ENCODE data around the gene MYO3B.

Gene MYO3B

DNA sequence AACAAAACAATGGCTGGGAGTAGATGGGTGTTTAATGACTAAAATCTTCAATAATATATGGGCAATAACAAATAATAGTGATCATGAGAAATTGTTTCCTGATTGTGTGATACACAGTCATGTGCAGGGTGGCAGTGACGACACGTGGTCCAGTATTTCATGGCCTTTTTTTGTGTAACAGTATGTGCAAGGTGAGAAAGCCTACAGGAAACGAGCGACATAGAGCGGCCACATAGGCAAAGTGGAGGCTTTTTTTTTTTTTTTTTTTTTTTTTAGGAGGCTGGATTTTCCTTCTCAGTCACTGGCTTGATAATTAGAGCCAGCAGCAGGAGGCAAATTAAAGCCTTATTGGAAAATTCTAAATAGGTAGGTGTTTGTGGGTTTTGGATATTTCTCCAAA lies 123.7 kb downstream of the MYO3B start:
- ChIA-PET CTCF (no interaction called here), POLR2A (ENCODE audit: low non-redundant PET) (no interaction called here)
- DNase-seq (ENCODE audit: low spot score) = no peak

GRCh38 chr2:170305711-170306110 lies 127.8 kb downstream of the MYO3B start:
- no peak for DNase-seq (ENCODE audit: low spot score)
- no peak overlapping the region for H3K27ac ChIP-seq
- ChIA-PET CTCF (interaction anchor here (1.0 kb wide), 1 partner anchor 56 kb away, joined by 3 read pairs; no protein-coding TSS in a partner anchor), POLR2A (ENCODE audit: low non-redundant PET) (no interaction called here)
- TF ChIP-seq, protein P1, sequence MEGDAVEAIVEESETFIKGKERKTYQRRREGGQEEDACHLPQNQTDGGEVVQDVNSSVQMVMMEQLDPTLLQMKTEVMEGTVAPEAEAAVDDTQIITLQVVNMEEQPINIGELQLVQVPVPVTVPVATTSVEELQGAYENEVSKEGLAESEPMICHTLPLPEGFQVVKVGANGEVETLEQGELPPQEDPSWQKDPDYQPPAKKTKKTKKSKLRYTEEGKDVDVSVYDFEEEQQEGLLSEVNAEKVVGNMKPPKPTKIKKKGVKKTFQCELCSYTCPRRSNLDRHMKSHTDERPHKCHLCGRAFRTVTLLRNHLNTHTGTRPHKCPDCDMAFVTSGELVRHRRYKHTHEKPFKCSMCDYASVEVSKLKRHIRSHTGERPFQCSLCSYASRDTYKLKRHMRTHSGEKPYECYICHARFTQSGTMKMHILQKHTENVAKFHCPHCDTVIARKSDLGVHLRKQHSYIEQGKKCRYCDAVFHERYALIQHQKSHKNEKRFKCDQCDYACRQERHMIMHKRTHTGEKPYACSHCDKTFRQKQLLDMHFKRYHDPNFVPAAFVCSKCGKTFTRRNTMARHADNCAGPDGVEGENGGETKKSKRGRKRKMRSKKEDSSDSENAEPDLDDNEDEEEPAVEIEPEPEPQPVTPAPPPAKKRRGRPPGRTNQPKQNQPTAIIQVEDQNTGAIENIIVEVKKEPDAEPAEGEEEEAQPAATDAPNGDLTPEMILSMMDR (conservative IDR thresholded peaks at IDR 0.05; ENCODE audit: low read depth) = no peak

More for the DNA sequence above, 123.7 kb downstream of the MYO3B start:
- no peak overlapping the region for H3K27ac ChIP-seq
- TF ChIP-seq, protein P1 (conservative IDR thresholded peaks at IDR 0.05; ENCODE audit: low read depth) = no peak

- POLR2A ChIA-PET (ENCODE audit: low non-redundant PET) = no interaction called here
- CTCF ChIA-PET = interaction anchor here (0.6 to 1.0 kb wide), 2 partner anchors 55 to 105 kb away, joined by 3 read pairs; no protein-coding TSS in a partner anchor
- no peak for DNase-seq (ENCODE audit: low spot score)
- no peak overlapping the region for H3K27ac ChIP-seq
- TF ChIP-seq, protein P1 (conservative IDR thresholded peaks at IDR 0.05; ENCODE audit: low read depth) = no peak
Measured at GRCh38 chr2:170306293-170306873, 128.4 kb downstream of the MYO3B start.

- no peak overlapping the region for H3K27ac ChIP-seq
- ChIA-PET POLR2A (ENCODE audit: low non-redundant PET) (no interaction called here), CTCF (interaction anchor here (0.6 kb wide), 1 partner anchor 106 kb away, joined by 3 read pairs; no protein-coding TSS in a partner anchor)
- TF ChIP-seq, protein P1 (conservative IDR thresholded peaks at IDR 0.05; ENCODE audit: low read depth) = no peak
- DNase-seq (ENCODE audit: low spot score) = no peak
Measured at GRCh38 chr2:170307052-170307451, 129.1 kb downstream of the MYO3B start.

DNA sequence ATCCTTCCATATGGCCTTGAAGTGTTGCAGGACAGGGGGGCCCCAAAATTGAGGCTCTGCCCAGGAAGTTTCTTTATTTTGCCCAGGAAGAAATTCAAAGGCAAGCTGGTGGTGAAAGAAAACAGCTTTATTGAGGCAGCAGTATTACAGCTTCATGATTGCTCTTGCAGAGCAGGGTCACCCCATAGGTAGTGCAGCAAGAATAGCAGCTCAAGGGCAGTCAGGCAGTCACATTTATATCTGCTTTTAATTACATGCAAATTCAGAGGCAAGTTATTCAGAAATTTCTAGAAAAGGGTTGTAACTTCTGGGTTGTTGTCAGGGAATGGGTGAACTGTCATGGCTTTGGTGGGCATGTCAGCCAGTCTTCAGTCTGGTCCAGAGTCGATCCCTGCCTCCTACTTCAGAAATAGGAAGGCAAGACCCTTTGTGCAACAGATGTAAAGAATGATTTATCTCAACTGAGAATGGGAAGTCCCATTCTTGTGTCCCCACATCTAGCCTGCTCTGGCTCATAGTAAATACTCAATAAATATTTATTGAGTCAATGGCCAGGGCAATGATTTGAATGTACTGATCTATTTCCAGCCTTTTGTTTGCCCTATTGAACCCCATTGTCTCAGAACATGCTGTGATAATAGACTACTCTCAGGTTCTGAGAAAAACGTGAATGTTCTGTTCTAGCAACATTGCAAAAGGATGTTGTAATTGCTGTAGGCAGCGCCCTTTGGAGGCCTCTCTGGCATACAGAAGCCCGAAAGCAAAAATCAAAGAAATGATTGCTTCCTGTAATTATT lies 129.8 kb downstream of the MYO3B start:
- DNase-seq (ENCODE audit: low spot score) = no peak
- TF ChIP-seq, protein P1 (conservative IDR thresholded peaks at IDR 0.05; ENCODE audit: low read depth) = no peak
- CTCF ChIA-PET = no interaction called here
- POLR2A ChIA-PET (ENCODE audit: low non-redundant PET) = no interaction called here
- no peak overlapping the region for H3K27ac ChIP-seq

- TF ChIP-seq, protein P1 (conservative IDR thresholded peaks at IDR 0.05; ENCODE audit: low read depth) = no peak
- POLR2A ChIA-PET (ENCODE audit: low non-redundant PET) = no interaction called here
- CTCF ChIA-PET = interaction anchor here (0.6 kb wide), 3 partner anchors 75 to 496 kb away, joined by 3 read pairs; no protein-coding TSS in a partner anchor
- DNase-seq (ENCODE audit: low spot score) = no peak
- H3K27ac ChIP-seq = no peak overlapping the region
Measured at GRCh38 chr2:170310876-170311502, 133.0 kb downstream of the MYO3B start.

Measured in RWPE1 (cell line).